ENCODE data around the gene AMER2.

Gene AMER2

DNA sequence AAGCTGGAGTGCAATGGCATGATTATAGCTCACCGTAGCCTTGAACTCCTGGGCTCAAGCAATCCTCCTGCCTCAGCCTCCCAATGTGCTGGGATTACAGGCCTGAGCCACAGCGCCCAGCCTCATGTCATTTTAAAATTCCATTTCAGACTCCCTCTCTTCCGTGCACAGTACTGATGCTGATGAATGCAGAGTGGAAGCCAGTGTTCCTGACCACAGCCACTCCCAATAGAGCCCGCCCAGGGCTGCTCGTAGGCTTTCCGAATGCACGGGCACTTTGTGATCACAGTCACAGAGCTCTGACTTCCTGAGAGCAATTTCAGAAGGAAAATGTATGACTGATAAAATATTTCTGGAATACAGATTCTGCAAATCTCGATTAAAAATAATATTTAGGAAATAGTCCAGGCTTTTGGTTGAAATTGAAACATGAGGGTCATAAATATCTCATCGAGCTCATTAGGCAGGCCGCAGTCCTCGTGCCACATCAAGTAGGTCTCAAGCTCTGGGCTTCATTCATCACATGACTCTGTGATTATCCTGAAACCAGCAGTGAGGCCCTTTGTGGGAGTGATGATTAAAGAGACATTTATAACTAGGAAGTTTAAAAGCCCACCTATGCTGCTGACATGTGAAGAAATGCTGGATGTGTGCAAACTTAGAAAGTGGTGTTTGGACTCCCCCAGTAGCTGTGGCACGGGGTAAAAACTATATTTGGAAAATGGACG, 38.9 kb upstream of the AMER2 start:
- DNase-seq (ENCODE audit: low read depth), result no peak
- no peak overlapping the region for H3K4me3 ChIP-seq (ENCODE audit: low read depth, low read length)
- TF ChIP-seq, protein P1, sequence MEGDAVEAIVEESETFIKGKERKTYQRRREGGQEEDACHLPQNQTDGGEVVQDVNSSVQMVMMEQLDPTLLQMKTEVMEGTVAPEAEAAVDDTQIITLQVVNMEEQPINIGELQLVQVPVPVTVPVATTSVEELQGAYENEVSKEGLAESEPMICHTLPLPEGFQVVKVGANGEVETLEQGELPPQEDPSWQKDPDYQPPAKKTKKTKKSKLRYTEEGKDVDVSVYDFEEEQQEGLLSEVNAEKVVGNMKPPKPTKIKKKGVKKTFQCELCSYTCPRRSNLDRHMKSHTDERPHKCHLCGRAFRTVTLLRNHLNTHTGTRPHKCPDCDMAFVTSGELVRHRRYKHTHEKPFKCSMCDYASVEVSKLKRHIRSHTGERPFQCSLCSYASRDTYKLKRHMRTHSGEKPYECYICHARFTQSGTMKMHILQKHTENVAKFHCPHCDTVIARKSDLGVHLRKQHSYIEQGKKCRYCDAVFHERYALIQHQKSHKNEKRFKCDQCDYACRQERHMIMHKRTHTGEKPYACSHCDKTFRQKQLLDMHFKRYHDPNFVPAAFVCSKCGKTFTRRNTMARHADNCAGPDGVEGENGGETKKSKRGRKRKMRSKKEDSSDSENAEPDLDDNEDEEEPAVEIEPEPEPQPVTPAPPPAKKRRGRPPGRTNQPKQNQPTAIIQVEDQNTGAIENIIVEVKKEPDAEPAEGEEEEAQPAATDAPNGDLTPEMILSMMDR (IDR thresholded peaks at IDR 0.05; ENCODE audit: insufficient read depth, low read depth, low read length, missing control alignments), result no peak

GRCh38 chr13:25207291-25207810, 35.3 kb upstream of the AMER2 start:
- no peak for DNase-seq (ENCODE audit: low read depth)
- TF ChIP-seq, protein P1 (IDR thresholded peaks at IDR 0.05; ENCODE audit: insufficient read depth, low read depth, low read length, missing control alignments), result no peak
- no peak overlapping the region for H3K4me3 ChIP-seq (ENCODE audit: low read depth, low read length)

DNA sequence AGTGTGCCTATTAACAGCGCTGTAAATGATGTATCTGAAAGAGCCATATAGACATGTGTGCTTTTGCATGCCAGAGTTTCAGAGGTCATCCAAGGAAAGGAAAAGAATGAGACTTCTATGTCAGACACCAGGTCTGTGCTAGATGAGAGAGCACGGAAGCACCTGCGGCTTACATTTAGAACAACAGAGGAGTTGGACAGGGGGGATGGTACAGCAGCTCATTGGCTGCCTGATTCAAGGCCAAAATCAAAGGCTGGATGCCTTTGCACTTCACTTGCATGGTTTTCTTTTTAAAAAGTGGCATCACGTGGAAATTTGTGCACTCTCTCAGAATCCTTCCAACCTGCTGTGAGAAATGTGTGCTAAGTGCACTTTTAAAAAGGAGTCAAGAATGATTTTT, 32.8 kb upstream of the AMER2 start:
- H3K4me3 ChIP-seq (ENCODE audit: low read depth, low read length), result no peak overlapping the region
- TF ChIP-seq, protein P1 (IDR thresholded peaks at IDR 0.05; ENCODE audit: insufficient read depth, low read depth, low read length, missing control alignments), result no peak
- DNase-seq (ENCODE audit: low read depth), result no peak

DNA sequence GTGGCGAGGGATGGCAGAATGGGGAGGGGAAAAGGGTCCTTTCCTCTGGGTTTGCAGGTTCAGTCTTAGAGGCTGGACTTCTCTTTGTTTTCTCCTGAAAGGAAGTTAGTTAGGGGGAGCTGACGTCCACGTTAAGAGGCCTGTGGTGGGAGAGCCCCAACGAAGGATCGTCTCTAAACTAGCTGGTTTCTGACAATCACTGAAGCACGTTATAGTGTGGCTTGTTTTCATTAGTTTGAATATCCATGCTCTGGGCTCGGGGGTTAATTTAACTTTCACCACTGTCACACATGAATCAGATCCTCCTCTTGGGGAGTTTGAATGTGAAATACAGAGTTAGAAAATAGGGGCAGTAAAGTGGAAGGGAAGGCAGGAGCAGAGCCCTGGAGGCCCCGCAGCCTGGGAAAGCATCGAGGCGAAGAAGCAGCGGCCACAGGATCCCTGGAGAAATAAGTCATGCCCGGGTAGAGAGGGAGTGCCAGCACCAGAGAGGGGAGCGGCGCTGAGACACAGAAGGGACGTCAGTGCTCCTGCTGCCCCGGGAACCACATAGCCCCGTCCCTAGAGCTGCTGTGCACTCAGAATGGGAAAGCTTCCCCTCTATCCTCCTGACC, 31.1 kb upstream of the AMER2 start:
- no peak overlapping the region for H3K4me3 ChIP-seq (ENCODE audit: low read depth, low read length)
- TF ChIP-seq, protein P1 (IDR thresholded peaks at IDR 0.05; ENCODE audit: insufficient read depth, low read depth, low read length, missing control alignments), result no peak
- DNase-seq (ENCODE audit: low read depth), result no peak

GRCh38 chr13:25200783-25201182, 28.7 kb upstream of the AMER2 start:
- no peak overlapping the region for H3K4me3 ChIP-seq (ENCODE audit: low read depth, low read length)
- TF ChIP-seq, protein P1 (IDR thresholded peaks at IDR 0.05; ENCODE audit: insufficient read depth, low read depth, low read length, missing control alignments), result no peak
- no peak for DNase-seq (ENCODE audit: low read depth)

DNA sequence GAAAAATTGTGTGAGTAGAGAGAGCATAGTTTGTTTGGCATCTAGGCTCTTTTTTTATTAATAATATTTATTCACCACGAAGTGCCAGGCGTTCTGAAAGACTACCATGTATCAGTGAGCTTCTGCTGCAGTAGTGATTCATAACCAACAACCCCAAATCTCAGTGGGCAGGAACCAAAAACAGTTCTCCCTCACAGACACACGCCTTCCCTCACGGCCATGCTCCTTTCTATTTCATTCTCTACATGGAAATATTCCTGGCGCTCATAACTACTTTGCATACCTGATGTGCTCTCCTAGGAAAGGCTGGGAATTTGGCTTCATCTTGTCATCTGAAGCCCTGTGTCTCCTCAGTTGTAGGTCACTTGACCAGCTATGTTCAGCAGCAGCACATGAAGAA, 26.6 kb upstream of the AMER2 start:
- TF ChIP-seq, protein P1 (IDR thresholded peaks at IDR 0.05; ENCODE audit: insufficient read depth, low read depth, low read length, missing control alignments), result no peak
- no peak overlapping the region for H3K4me3 ChIP-seq (ENCODE audit: low read depth, low read length)
- no peak for DNase-seq (ENCODE audit: low read depth)

Measured in GM12865 (cell line).